ENCODE data around the gene DHTKD1.
A peak's percentile ranks its signal among the peaks of the same experiment; 100 is the strongest.

Gene DHTKD1

DNA sequence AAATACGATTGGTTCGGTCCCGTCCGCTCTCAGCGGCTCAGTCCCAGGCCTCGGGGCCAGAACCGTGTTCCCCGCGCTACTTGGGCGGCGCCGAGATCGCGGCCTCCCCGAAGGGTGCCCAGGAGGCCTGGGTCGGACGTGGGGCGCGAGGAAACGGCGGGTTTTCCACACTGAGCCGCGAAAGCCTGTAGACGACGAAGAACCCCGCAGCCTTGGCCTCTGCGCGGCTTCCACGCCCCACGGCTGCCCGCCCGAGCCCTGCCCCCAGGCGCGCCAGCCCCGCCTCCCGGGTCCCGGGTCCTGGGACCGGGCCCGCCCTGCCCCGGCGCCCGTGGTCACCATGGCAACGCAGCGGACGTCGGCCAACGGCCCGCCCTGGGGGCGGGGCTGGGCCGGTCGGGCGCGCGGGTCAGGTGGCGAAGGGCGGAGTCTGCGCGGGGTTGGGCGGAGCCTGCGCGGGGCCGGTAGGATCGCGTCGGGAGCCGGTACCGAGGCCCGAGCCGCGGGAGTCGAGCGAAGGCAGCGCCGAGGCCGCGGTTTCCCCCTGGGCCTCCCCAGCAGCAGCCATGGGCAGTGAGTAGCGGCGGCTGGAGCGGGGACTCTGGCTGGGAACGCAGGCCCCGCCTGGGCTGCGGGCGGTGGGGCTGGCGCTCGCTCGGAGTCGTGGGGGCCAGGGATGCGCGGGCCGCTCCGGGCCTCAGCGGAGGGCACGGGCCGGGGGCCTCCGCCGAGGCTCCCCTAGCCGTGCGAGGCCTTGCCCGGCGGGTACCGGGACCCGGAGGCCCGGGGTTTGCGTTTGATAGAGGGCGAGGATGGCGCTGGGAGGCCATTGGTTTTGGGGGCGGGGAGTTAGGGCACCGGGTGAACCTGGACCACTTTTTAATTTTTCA lies 60.7 kb downstream of the DHTKD1 start, which contains the start of gene SEC61A2:
SEC61A2 (plus strand) TSS at position 456 of the 890 bp plus-strand sequence; CDS start at position 567, 111 bp downstream.
- peak within 1 kb of the TSS; percentile 98 for H3K4me2 ChIP-seq (ENCODE audit: insufficient read depth, low read length)
- H4K20me1 ChIP-seq (ENCODE audit: insufficient read depth, low read length): no peaks in the 10 kb centered on the region
- H3K27ac ChIP-seq (ENCODE audit: low read length): peak within 1 kb of the TSS; percentile 78
- peak; percentile 93 for DNase-seq
- H3K4me3 ChIP-seq (ENCODE audit: low read depth in 1 of 2, low read length in 2 of 2): peak within 1 kb of the TSS; percentile 86 to 87
- H2AFZ ChIP-seq (ENCODE audit: low read depth, low read length): peak within 1 kb of the TSS; percentile 96
- TF ChIP-seq CTCF (IDR thresholded peaks at IDR 0.05; ENCODE audit: borderline replicate concordance, extremely low read depth, low read length, poor library complexity, severe bottlenecking): no peak
- TF ChIP-seq EZH2 (IDR thresholded peaks at IDR 0.05; ENCODE audit: borderline replicate concordance, low read depth, low read length, severe bottlenecking): no peak
- peaks cover 26% of the 10 kb centered on the region for H3K4me1 ChIP-seq (ENCODE audit: insufficient read depth, low read length)
- H3K9me3 ChIP-seq (ENCODE audit: insufficient read depth, low read length, severe bottlenecking): no peaks in the 10 kb centered on the region
- peak within 1 kb of the TSS; percentile 81 for H3K9ac ChIP-seq (ENCODE audit: low read depth, low read length)
- H3K79me2 ChIP-seq (ENCODE audit: insufficient read depth, low read length): peaks cover 26% of the 10 kb centered on the region
- peaks cover 9% of the 10 kb centered on the region; the same call in 1 of the 2 replicates for H3K36me3 ChIP-seq (ENCODE audit: insufficient read depth, low read length)
- H3K27me3 ChIP-seq (ENCODE audit: insufficient read depth, low read length, poor library complexity): no peaks in the 10 kb centered on the region
- peak; percentile 89 for ATAC-seq (ENCODE audit: insufficient read depth, low read depth)

DNA sequence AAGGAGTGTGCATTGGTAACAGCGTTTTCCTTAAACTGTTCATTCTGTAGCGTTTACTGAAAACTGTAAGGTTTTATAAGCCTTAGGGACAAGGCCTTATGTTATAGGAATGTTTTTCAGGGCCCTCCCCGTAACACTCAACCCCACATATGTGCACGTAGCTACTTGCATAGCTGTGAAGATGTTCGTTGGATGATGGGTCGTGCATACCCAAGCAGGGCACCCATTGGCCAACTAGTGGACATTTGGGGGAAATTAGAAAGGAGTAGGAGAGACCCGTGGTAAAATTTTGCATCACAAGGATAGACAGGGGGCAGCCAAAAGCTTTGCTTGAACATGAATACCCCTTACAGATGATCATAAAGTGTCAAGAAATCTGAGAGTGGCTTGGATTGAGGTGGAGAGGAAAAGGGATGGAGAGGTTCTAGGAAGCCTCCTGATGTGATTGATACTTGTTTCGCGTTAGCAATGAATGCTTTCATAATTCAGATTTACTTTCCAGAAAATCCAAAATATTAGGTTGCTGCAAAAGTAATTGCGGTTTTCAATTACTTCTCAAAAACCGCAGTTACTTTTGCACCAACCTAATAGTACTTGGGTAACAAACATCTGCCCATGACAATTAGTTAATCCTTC lies 61.6 kb downstream of the DHTKD1 start:
- ATAC-seq (ENCODE audit: insufficient read depth, low read depth) (peak; percentile 24; the same call in 2 of the 3 replicates), DNase-seq (peak; percentile 37)
- Histone ChIP-seq H3K36me3 (ENCODE audit: insufficient read depth, low read length) (peaks cover 14% of the 10 kb centered on the region; the same call in 1 of the 2 replicates), H3K9me3 (ENCODE audit: insufficient read depth, low read length, severe bottlenecking) (no peaks in the 10 kb centered on the region), H3K27ac (ENCODE audit: low read length) (peak overlapping the region; percentile 70; the same call in 1 of the 2 replicates), H3K4me3 (ENCODE audit: low read depth in 1 of 2, low read length in 2 of 2) (peak overlapping the region; percentile 86 to 87), H3K4me1 (ENCODE audit: insufficient read depth, low read length) (peaks cover 26% of the 10 kb centered on the region), H4K20me1 (ENCODE audit: insufficient read depth, low read length) (no peaks in the 10 kb centered on the region), H3K4me2 (ENCODE audit: insufficient read depth, low read length) (peak overlapping the region; percentile 98), H3K9ac (ENCODE audit: low read depth, low read length) (peak overlapping the region; percentile 81), H3K27me3 (ENCODE audit: insufficient read depth, low read length, poor library complexity) (no peaks in the 10 kb centered on the region), H2AFZ (ENCODE audit: low read depth, low read length) (peak overlapping the region; percentile 96), H3K79me2 (ENCODE audit: insufficient read depth, low read length) (peaks cover 26% of the 10 kb centered on the region)
- peak; percentile 45 for TF ChIP-seq CTCF (IDR thresholded peaks at IDR 0.05; ENCODE audit: borderline replicate concordance, extremely low read depth, low read length, poor library complexity, severe bottlenecking)
- no peak for TF ChIP-seq EZH2 (IDR thresholded peaks at IDR 0.05; ENCODE audit: borderline replicate concordance, low read depth, low read length, severe bottlenecking)

DNA sequence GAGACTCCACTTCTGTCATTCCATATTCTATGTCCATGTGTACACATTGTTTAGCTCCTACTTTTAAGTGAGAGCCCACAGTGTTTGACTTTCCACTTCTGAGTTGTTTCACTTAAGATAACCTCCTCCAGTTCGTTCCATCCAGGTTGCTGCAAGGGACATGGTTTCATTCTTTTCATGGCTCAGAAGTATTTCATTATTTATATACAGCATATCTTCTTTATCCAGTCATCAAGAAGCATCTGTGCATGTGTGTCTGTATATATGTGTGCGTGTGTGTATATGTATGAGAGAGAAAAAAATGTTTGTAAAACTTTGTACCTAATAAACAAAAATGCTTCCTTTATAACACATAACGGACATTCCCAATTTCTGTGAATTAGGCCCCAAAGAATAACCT lies 66.9 kb downstream of the DHTKD1 start:
- no peak overlapping the region for H3K27ac ChIP-seq (ENCODE audit: low read length)
- no peak for ATAC-seq (ENCODE audit: insufficient read depth, low read depth)
- TF ChIP-seq EZH2 (IDR thresholded peaks at IDR 0.05; ENCODE audit: borderline replicate concordance, low read depth, low read length, severe bottlenecking): no peak

More for the DNA sequence above, 66.9 kb downstream of the DHTKD1 start:
- H2AFZ ChIP-seq (ENCODE audit: low read depth, low read length): no peak overlapping the region
- DNase-seq: no peak
- H3K9ac ChIP-seq (ENCODE audit: low read depth, low read length): no peak overlapping the region
- peaks cover 55% of the 10 kb centered on the region for H3K36me3 ChIP-seq (ENCODE audit: insufficient read depth, low read length)
- peaks cover 8% of the 10 kb centered on the region for H3K4me1 ChIP-seq (ENCODE audit: insufficient read depth, low read length)
- no peaks in the 10 kb centered on the region for H3K27me3 ChIP-seq (ENCODE audit: insufficient read depth, low read length, poor library complexity)
- H3K9me3 ChIP-seq (ENCODE audit: insufficient read depth, low read length, severe bottlenecking): no peaks in the 10 kb centered on the region
- no peak overlapping the region for H3K4me3 ChIP-seq (ENCODE audit: low read depth in 1 of 2, low read length in 2 of 2)
- H3K4me2 ChIP-seq (ENCODE audit: insufficient read depth, low read length): no peak overlapping the region
- peaks cover 14% of the 10 kb centered on the region for H3K79me2 ChIP-seq (ENCODE audit: insufficient read depth, low read length)
- H4K20me1 ChIP-seq (ENCODE audit: insufficient read depth, low read length): no peaks in the 10 kb centered on the region

Measured in DND-41 (cell line).